Heart right ventricle (tissue), 16 donors: ENCODE data around the gene OMP. TPM values are rescaled to one million over a fixed set of nuclear protein-coding genes. Genes with fewer than 3 reads are reported as not detected.

Source experiments
- ATAC-seq, 8 donors: fragments of 200-7000 bp; cut with Tn5 transposase; one replicate each; pipeline ENCODE4 v1.9.1; 2020; ENCODE audit warnings: mild to moderate bottlenecking in 8 of 8, moderate library complexity in 8 of 8, moderate number of reproducible peaks in 1 of 8
- DNase-seq, 2 donors: peaks; one replicate each; pipeline ENCODE4 v3.0.0-alpha.2; 2020
- H3K27ac ChIP-seq, 10 donors: fragments of 200-600 bp; sonication (generic) in 2 of 10; one replicate each; pipeline versions ENCODE4 v1.5.0 to v1.8.0; 2020 to 2022; ENCODE audit warnings: mild to moderate bottlenecking in 3 of 10
- H3K27me3 ChIP-seq, 7 donors: fragments of 200-600 bp; one replicate each; pipeline ENCODE4 v1.8.0; 2021 to 2022; ENCODE audit warnings: mild to moderate bottlenecking in 2 of 7
- H3K36me3 ChIP-seq, 9 donors: fragments of 200-600 bp; sonication (generic) in 1 of 9; one replicate each; pipeline versions ENCODE4 v1.5.0 to v1.8.0; 2020 to 2022; ENCODE audit warnings: mild to moderate bottlenecking in 2 of 9
- H3K4me1 ChIP-seq, 9 donors: fragments of 200-600 bp; sonication (generic) in 1 of 9; one replicate each; pipeline versions ENCODE4 v1.5.0 to v1.8.0; 2020 to 2022; ENCODE audit warnings: mild to moderate bottlenecking in 4 of 9
- H3K4me3 ChIP-seq, 10 donors: fragments of 200-600 bp; sonication (generic) in 2 of 10; one replicate each; pipeline versions ENCODE4 v1.5.0 to v1.8.0; 2020 to 2022; ENCODE audit warnings: mild to moderate bottlenecking in 7 of 10, moderate library complexity in 2 of 10
- H3K9me3 ChIP-seq, 11 donors: fragments of 200-600 bp in 10 of 11; sonication (generic) in 2 of 11; one replicate each; pipeline versions ENCODE4 v1.5.0 to v1.8.0; 2013 to 2022; ENCODE audit warnings: mild to moderate bottlenecking in 2 of 11, control low read depth in 1 of 11, moderate library complexity in 1 of 11
- WGBS, 2 donors: extraction: QIAGEN DNeasy Blood & Tissue Kit; methylation state at CpG; one replicate each; pipeline ENCODE4 v1.1.7; 2013; ENCODE audit warnings: inconsistent platforms in 1 of 2; 5-methylcytosine and 5-hydroxymethylcytosine counted together
- intact Hi-C, 10 donors: fragments of 100-400 bp; cut with DNase I; formaldehyde crosslinking; loops; one replicate each; pipeline versions ENCODE4 v1.11.1 to v1.14.2; 2022
- polyA plus RNA-seq, 2 donors: library from polyadenylated mRNA; stranded (reverse); fragments of 200-250 nt; gene quantifications; one replicate each; pipeline ENCODE4 v1.2.3, GENCODE V29; 2013
- total RNA-seq, 10 donors: library from RNA; stranded (reverse); fragmentation: NEBNext Ultra II Directional in 3 of 10; extraction: Animal tissue kit (Norgen Biotek cat#: 25700) in 3 of 10; gene quantifications; one replicate each; pipeline versions ENCODE4 v1.2.1 to v1.2.4, GENCODE V29; 2021 to 2023
- TF ChIP-seq, protein P1 (sequence below), 9 donors: fragments of 200-600 bp; sonication (generic) in 2 of 9; IDR thresholded peaks; one replicate each; pipeline versions ENCODE4 v1.5.0 to v1.8.0; 2021 to 2022; ENCODE audit warnings: antibody characterized with exemption in 9 of 9, mild to moderate bottlenecking in 5 of 9, moderate library complexity in 1 of 9
- donor health status: Arrhythmogenic right ventricular cardiomyopathy.
- donor health status: ischemic (EF 13 %, LVEDD 7.1; RV severe dilation, severe dysfunction).
- donor health status: healthy with polysubstance abuse.
- donor health status: DM: no; HTN: yes; CAD: no.
- donor health status: DM: no; HTN: no; CAD: no.
- donor health status: ischemic (EF 25% LVEDD 6.9; RV normal size, moderate dysfunction).
- donor health status: ischemic (EF 25% LVEDD 5.7; RV mildly dilated, moderate dysfunction).
- donor health status: healthy.
- donor health status: DM: yes; HTN: yes; CAD: no.
- donor health status: Ischemic cardiomyopathy.
- donor health status: ischemic (EF 35%, LVEDD 5.7; RV mildly dilated, moderate dysfunction).
- donor health status: nonischemic (EF 11% LVEDD 7.7; RV severe dilation, severe dysfunction).
- donor health status: DM: yes; HTN: yes; CAD: no.
- donor health status: PGD.
- donor health status: ischemic (EF 29% LVEDD 5.4; RV normal size, mild dysfunction).
- donor health status: nonischemic (EF 23%, LVEDD 6.1; RV moderate dilation, normal function).

The OMP gene
- total and polyA plus RNA-seq, 12 donors = 0.58 TPM; not detected in 11

DNA sequence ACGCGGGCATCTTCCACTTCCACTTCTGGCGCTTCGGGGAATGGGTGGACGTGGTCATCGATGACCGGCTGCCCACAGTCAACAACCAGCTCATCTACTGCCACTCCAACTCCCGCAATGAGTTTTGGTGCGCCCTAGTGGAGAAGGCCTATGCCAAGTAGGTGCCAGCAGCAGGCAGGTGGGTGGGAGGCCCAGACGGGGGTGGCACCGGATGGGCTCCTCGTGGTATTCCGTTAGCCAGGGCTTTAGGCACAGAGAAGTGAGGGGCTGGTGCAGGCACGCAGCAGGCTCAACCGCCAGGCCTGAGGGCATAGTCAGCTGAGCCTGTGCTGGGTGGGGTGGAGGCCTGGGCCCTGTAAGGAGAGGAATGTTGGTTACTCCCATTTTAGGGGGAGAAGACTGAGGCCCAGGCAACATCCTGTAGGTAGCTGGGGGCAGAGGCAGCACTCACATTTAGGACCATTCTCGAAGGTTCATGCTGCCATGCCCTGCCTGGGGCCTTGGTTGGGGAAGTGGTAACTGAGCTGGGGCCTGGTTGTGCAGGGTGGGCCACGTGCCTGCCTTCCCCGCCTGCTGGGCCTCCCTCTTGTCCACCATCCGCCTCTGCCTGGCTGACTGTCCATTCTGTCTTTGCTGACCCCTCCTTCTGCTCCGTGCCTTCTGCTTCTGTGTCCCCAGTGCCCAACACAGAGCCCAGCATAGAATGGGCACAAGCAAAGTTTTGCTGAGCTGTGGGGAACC is 10.2 kb downstream of the OMP start:
- Histone ChIP-seq H3K27me3 (no peaks in the 10 kb centered on the region), H3K4me1 (peaks cover 0 to 21% (median 0%) of the 10 kb centered on the region in 9 donors), H3K27ac (no peak overlapping the region), H3K9me3 (no peaks in the 10 kb centered on the region), H3K4me3 (no peak overlapping the region), H3K36me3 (peaks cover 0 to 7% (median 0%) of the 10 kb centered on the region in 9 donors)
- no peak for DNase-seq
- ATAC-seq = no peak
- WGBS, 2 donors = 94 to 95% methylated on average over 20 of the region's 20 CpGs
- TF ChIP-seq, protein P1, sequence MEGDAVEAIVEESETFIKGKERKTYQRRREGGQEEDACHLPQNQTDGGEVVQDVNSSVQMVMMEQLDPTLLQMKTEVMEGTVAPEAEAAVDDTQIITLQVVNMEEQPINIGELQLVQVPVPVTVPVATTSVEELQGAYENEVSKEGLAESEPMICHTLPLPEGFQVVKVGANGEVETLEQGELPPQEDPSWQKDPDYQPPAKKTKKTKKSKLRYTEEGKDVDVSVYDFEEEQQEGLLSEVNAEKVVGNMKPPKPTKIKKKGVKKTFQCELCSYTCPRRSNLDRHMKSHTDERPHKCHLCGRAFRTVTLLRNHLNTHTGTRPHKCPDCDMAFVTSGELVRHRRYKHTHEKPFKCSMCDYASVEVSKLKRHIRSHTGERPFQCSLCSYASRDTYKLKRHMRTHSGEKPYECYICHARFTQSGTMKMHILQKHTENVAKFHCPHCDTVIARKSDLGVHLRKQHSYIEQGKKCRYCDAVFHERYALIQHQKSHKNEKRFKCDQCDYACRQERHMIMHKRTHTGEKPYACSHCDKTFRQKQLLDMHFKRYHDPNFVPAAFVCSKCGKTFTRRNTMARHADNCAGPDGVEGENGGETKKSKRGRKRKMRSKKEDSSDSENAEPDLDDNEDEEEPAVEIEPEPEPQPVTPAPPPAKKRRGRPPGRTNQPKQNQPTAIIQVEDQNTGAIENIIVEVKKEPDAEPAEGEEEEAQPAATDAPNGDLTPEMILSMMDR (IDR thresholded peaks at IDR 0.05) = no peak
- intact Hi-C loops = no loop called here

DNA sequence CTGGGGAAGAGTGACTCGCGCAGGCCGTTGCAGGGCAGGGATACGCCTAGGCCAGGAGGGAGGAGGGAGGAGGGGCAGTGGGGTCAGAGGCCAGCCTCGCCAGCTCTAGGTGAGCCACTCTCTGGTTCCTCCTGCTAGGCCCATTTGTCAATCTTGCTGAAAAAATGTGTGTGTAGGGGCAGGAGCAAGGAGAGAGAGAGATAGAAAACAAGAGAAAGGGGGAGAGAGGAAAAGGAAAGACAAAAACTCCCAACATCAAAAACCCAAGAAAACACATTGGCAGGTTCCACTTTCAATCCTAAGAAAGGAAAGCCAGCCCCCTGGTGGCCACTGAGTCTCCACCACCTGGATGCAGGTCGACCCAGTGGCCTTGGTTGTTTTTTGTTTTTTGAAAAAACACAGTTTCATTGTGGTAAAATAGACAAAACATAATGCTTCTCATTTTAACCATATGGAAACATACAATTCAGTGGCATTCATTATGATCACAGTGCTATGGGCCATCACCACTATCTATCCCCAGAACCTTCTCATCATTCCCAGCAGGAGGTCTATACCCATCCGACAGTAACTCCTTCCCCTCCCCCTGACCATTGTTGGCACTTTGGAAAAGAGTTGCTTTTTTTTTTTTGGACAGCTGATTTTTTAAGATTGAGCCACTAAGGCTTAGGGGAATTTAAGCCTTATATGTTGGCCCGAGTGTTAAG is 10.9 kb downstream of the OMP start:
- Histone ChIP-seq H3K27me3 (no peaks in the 10 kb centered on the region), H3K4me3 (no peak overlapping the region), H3K36me3 (peaks cover 0 to 14% (median 0%) of the 10 kb centered on the region in 9 donors), H3K9me3 (no peaks in the 10 kb centered on the region), H3K27ac (no peak overlapping the region), H3K4me1 (peaks cover 0 to 13% (median 0%) of the 10 kb centered on the region in 9 donors)
- no peak for DNase-seq
- TF ChIP-seq, protein P1 (IDR thresholded peaks at IDR 0.05) = peak in 7 of 9 donors; percentile 35 to 54 (median 46)
- WGBS, 2 donors = 82% methylated on average over 8 of the region's 8 CpGs
- ATAC-seq = no peak
- intact Hi-C loops = no loop called here

DNA sequence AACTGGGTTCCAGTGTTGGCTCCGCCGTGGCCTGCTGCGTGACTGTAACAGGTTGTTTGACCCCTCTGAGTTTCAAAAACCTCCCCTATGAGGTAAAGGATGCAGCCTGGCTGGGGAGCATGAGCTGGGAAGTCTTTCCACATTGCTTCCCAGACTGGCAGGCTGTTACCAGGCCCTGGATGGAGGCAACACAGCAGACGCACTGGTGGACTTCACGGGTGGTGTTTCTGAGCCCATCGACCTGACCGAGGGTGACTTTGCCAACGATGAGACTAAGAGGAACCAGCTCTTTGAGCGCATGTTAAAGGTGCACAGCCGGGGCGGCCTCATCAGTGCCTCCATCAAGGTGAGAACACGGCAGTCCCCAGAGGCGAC is 11.4 kb downstream of the OMP start:
- 95 to 97% methylated on average over 13 of the region's 13 CpGs for WGBS, 2 donors
- intact Hi-C loops = no loop called here
- TF ChIP-seq, protein P1 (IDR thresholded peaks at IDR 0.05) = no peak
- Histone ChIP-seq H3K27me3 (no peaks in the 10 kb centered on the region), H3K9me3 (no peaks in the 10 kb centered on the region), H3K36me3 (peaks cover 0 to 19% (median 0%) of the 10 kb centered on the region in 9 donors), H3K4me1 (peaks cover 0 to 9% (median 0%) of the 10 kb centered on the region in 9 donors), H3K27ac (no peak overlapping the region), H3K4me3 (no peak overlapping the region)
- ATAC-seq (no peak), DNase-seq (no peak)

DNA sequence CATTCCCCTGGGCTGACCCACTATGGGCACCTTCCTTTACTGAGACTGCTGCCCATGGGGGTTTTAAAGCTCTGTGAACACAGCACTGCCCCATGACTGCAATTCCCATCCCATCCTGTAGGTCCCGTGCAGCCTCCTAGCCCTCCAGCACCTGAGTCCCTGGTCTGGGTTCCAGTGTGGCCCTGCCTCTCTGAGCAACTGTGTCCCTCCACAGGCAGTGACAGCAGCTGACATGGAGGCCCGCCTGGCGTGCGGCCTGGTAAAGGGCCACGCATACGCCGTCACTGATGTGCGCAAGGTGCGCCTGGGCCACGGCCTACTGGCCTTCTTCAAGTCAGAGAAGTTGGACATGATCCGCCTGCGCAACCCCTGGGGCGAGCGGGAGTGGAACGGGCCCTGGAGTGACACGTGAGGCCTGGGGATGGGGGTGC is 12.6 kb downstream of the OMP start:
- 96 to 97% methylated on average over 16 of the region's 16 CpGs for WGBS, 2 donors
- Histone ChIP-seq H3K4me3 (no peak overlapping the region), H3K9me3 (no peaks in the 10 kb centered on the region), H3K36me3 (peaks cover 0 to 30% (median 0%) of the 10 kb centered on the region in 9 donors), H3K27me3 (no peaks in the 10 kb centered on the region), H3K4me1 (no peaks in the 10 kb centered on the region), H3K27ac (no peak overlapping the region)
- TF ChIP-seq, protein P1 (IDR thresholded peaks at IDR 0.05) = peak in 1 of 9 donors; percentile 8
- no peak for DNase-seq
- intact Hi-C loops = no loop called here
- peak in 1 of 8 donors; percentile 12 for ATAC-seq
